Measurements from ENCODE around the gene DCAF17.

DNA sequence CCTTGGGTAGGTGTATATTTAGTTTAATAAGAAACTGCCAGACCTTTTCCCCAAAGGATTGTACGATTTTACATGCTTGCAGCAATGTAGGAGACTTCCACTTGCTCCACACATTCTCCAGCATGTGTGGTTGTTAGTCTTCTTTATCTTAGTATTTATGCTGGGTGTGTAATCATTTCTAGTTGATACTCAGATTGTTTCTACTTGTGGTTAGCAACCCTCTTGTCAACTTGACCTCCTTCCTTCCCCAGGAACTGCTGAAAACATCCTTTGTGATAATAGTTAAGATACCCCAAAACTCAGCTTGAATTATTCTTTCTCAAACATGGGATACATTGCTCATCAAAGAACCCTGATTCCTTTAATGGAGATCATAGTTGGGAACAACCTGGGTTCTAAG is 51.1 kb downstream of the DCAF17 start:
- TF ChIP-seq POLR2AphosphoS5 (IDR thresholded peaks at IDR 0.05; ENCODE audit: low read depth, low read length): no peak
- TF ChIP-seq POLR2A (IDR thresholded peaks at IDR 0.05; ENCODE audit: low read depth, low read length): no peak
- TF ChIP-seq TAF1 (IDR thresholded peaks at IDR 0.05; ENCODE audit: low read depth, low read length): no peak
- no peak for TF ChIP-seq POU2F2 (IDR thresholded peaks at IDR 0.05; ENCODE audit: low read depth, low read length)
